Left lobe of liver (tissue), 2 donors: ENCODE data around the gene TNFSF9. TPM values are rescaled to one million over a fixed set of nuclear protein-coding genes. Genes with fewer than 3 reads are reported as not detected.
"Not testable (repeated sequence)": the region's sequence is repeated elsewhere in the genome, so short reads cannot be mapped to it uniquely, and the experiment has no call there.

Source experiments
- ATAC-seq: fragments of 200-7000 bp; cut with Tn5 transposase; one replicate; pipeline ENCODE4 v1.9.1; 2020; ENCODE audit warnings: mild to moderate bottlenecking, moderate library complexity
- DNase-seq: peaks from one replicate; pipeline ENCODE4 v3.0.0-alpha.2; 2020; ENCODE audit warnings: low spot score
- total RNA-seq: library from RNA; stranded (reverse); gene quantifications from one replicate; pipeline ENCODE4 v1.2.1, GENCODE V29; 2021
- donor health status: DM: no; HTN: no; CAD: no; lungs with moderate emphysema.
- donor health status: DM: no; HTN: yes; CAD: no.

The TNFSF9 gene
- total RNA-seq, 1 donor from 2014 or later = 0.13 TPM

GRCh38 chr19:6531956-6532243 is 1.1 kb downstream of the TNFSF9 start:
- no peak for DNase-seq
- ATAC-seq = no peak

- ATAC-seq (no peak), DNase-seq (no peak)
These were observed 1.6 kb downstream of the TNFSF9 start for GRCh38 chr19:6532244-6532999.

GRCh38 chr19:6533000-6533328 is 2.1 kb downstream of the TNFSF9 start:
- no peak for ATAC-seq
- no peak for DNase-seq

- ATAC-seq (no peak), DNase-seq (no peak)
These were observed 3.1 kb downstream of the TNFSF9 start for GRCh38 chr19:6533746-6534418.

GRCh38 chr19:6534451-6535093 is 3.7 kb downstream of the TNFSF9 start:
- DNase-seq = no peak
- no peak for ATAC-seq

GRCh38 chr19:6535558-6536137 is 4.8 kb downstream of the TNFSF9 start:
- ATAC-seq = no peak

GRCh38 chr19:6539514-6539913 is 8.7 kb downstream of the TNFSF9 start:
- ATAC-seq = no peak

More at GRCh38 chr19:6535558-6536137, 4.8 kb downstream of the TNFSF9 start:
- DNase-seq = no peak

GRCh38 chr19:6540918-6541689 is 10.3 kb downstream of the TNFSF9 start:
- ATAC-seq (no peak), DNase-seq (no peak)

More at GRCh38 chr19:6539514-6539913, 8.7 kb downstream of the TNFSF9 start:
- no peak for DNase-seq

- DNase-seq (no peak), ATAC-seq (no peak)
These were observed 13.1 kb downstream of the TNFSF9 start for GRCh38 chr19:6543866-6544347.

- ATAC-seq, DNase-seq: not testable (repeated sequence)
These were observed 19.9 kb downstream of the TNFSF9 start for GRCh38 chr19:6550679-6551078.

GRCh38 chr19:6551091-6551490 is 20.3 kb downstream of the TNFSF9 start:
- ATAC-seq (no peak), DNase-seq (no peak)

GRCh38 chr19:6551607-6552450 is 21.0 kb downstream of the TNFSF9 start:
- DNase-seq (no peak), ATAC-seq (no peak)

- no peak for DNase-seq
- ATAC-seq = no peak
These were observed 25.2 kb downstream of the TNFSF9 start for GRCh38 chr19:6556043-6556449.

GRCh38 chr19:6556480-6557195 is 25.8 kb downstream of the TNFSF9 start:
- DNase-seq = no peak
- no peak for ATAC-seq

GRCh38 chr19:6562437-6562836 is 31.6 kb downstream of the TNFSF9 start:
- ATAC-seq, DNase-seq: not testable (repeated sequence)

- ATAC-seq (no peak), DNase-seq (no peak)
These were observed 33.6 kb downstream of the TNFSF9 start for GRCh38 chr19:6564393-6564792.

GRCh38 chr19:6566727-6567126 is 35.9 kb downstream of the TNFSF9 start:
- ATAC-seq, DNase-seq: not testable (repeated sequence)

- no peak for ATAC-seq
- DNase-seq = no peak
These were observed 37.2 kb downstream of the TNFSF9 start for GRCh38 chr19:6568010-6568526.

GRCh38 chr19:6568816-6569215 is 38.0 kb downstream of the TNFSF9 start:
- no peak for ATAC-seq
- no peak for DNase-seq
